Measurements from ENCODE around the gene ST6GALNAC6.

- no peak for TF ChIP-seq ZBTB33 (IDR thresholded peaks at IDR 0.05)
- TF ChIP-seq RAD21 (IDR thresholded peaks at IDR 0.05) = no peak
- TF ChIP-seq GABPA (IDR thresholded peaks at IDR 0.05 in 1 of 2, conservative IDR thresholded peaks at IDR 0.05 in 1 of 2) = no peak
- TF ChIP-seq CTCF (IDR thresholded peaks at IDR 0.05; ENCODE audit: low read depth, low read length, missing input control) = no peak
- no peak for TF ChIP-seq TAF1 (conservative IDR thresholded peaks at IDR 0.05)
- TF ChIP-seq NR2F2 (IDR thresholded peaks at IDR 0.05) = peak; percentile 76
- no peak for TF ChIP-seq EGR1 (IDR thresholded peaks at IDR 0.05; ENCODE audit: low read depth in 2 of 2)
- no peak for TF ChIP-seq ATF3 (IDR thresholded peaks at IDR 0.05)
- peak; percentile 1 to 45 for TF ChIP-seq RXRA (IDR thresholded peaks at IDR 0.05)
- no peak for TF ChIP-seq REST (IDR thresholded peaks at IDR 0.05)
- no peak for TF ChIP-seq HNF4A (conservative IDR thresholded peaks at IDR 0.05)
Observed at GRCh38 chr9:127847178-127847510, 52.3 kb downstream of the ST6GALNAC6 start.
